ENCODE results near the gene ID3. TPM values are rescaled to one million over a fixed set of nuclear protein-coding genes. Genes with fewer than 3 reads are reported as not detected.

ID3 gene
- total RNA-seq, 1 experiment from 2014 or later, result 92.5 TPM

DNA sequence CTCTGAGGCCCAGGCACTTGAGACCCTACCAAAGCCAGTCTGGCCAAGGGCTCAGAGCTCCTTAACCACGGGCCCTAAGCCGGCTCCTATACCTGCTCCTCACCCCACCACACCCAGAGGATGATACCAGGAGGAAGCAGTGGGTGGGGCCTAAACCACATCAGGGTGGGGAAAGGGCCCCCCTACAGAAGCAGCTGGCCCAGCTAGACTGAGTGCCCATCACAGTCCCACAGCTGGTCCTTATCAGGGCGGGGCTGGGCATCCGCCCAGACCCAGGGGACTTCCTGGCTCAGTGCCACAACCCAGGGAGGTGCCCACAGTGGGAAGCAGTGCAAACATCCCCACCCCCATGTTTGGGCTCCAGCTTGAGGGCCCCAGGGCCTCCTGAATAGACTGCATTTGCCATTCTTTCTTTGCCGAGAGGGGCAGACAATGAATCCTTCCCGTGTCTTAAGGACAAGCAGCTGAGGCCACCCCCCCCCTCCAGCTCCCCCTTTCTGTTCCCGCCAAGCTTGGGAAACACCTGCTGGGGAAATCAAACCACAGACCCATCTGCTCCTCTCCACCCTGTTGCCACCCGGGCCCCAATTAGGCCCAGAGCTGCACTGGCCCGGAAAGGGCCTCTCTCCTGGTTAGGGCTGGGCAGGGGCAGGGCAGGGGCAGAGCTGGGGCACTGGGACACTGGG lies 34.4 kb downstream of the ID3 start:
- Histone ChIP-seq H4K20me1 (ENCODE audit: low read length) (no peaks in the 10 kb centered on the region), H3K4me3 (ENCODE audit: low read length) (no peak overlapping the region), H3K9me2 (replicated peaks; ENCODE audit: low read length) (no peaks in the 10 kb centered on the region), H2AFZ (ENCODE audit: low read length) (no peak overlapping the region), H3K4me2 (ENCODE audit: low read length) (0 out of 2 replicates have a peak overlapping the region, but pooled peaks have one; percentile 1), H3K36me3 (ENCODE audit: low read depth, low read length) (no peaks in the 10 kb centered on the region), H3F3A (ENCODE audit: low read length, unreplicated experiment) (no peaks in the 10 kb centered on the region), H3K9ac (ENCODE audit: low read length) (no peak overlapping the region), H3K27me3 (ENCODE audit: low read length) (no peaks in the 10 kb centered on the region), H3K4me1 (ENCODE audit: insufficient read depth, low read length) (peaks cover 48% of the 10 kb centered on the region), H3K9me3 (ENCODE audit: low read length) (no peaks in the 10 kb centered on the region), H3K79me2 (ENCODE audit: low read length) (peaks cover 8% of the 10 kb centered on the region), H3K27ac (ENCODE audit: low read length) (peak overlapping the region; percentile 51)
- ChIA-PET POLR2A (ENCODE audit: unreplicated experiment) (no interaction called here), CTCF (interaction anchor here (1.1 kb wide), 1 partner anchor 28 kb away, joined by 3 read pairs; no protein-coding TSS in a partner anchor)
- ATAC-seq, result no peak
- intact Hi-C loops (cut with micrococcal nuclease), result no loop called here
- peak; percentile 22 for DNase-seq
- no peak for TF ChIP-seq EZH2phosphoT487 (IDR thresholded peaks at IDR 0.05; ENCODE audit: borderline replicate concordance, low read length)
- BruUV-seq (replicated peaks), result no TSS peak

DNA sequence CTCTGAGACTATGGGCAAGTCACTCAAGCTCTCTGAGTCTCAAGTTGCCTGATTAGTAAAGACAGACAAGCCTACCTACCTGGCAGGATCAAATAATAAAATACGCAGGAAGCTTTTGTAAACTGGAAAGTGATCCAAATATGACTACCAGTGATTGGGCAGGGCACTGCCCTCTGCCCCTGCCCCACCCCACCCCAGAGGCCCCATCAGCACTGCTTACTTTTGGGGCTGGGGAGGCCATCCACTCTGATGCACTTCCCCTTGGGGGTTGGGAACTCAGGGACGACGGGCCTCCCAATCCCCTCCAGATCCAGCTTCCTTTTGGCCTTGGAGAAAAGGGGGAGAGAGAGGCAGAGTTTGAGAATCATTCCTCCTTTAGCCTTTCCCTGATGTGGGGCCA lies 35.1 kb downstream of the ID3 start:
- Histone ChIP-seq H3K79me2 (ENCODE audit: low read length) (peaks cover 3% of the 10 kb centered on the region), H3F3A (ENCODE audit: low read length, unreplicated experiment) (no peaks in the 10 kb centered on the region), H3K27me3 (ENCODE audit: low read length) (no peaks in the 10 kb centered on the region), H4K20me1 (ENCODE audit: low read length) (no peaks in the 10 kb centered on the region), H3K36me3 (ENCODE audit: low read depth, low read length) (no peaks in the 10 kb centered on the region), H3K27ac (ENCODE audit: low read length) (peak overlapping the region; percentile 51), H3K4me2 (ENCODE audit: low read length) (0 out of 2 replicates have a peak overlapping the region, but pooled peaks have one; percentile 1), H3K9me2 (replicated peaks; ENCODE audit: low read length) (no peaks in the 10 kb centered on the region), H2AFZ (ENCODE audit: low read length) (no peak overlapping the region), H3K9me3 (ENCODE audit: low read length) (no peaks in the 10 kb centered on the region), H3K4me1 (ENCODE audit: insufficient read depth, low read length) (peaks cover 41% of the 10 kb centered on the region), H3K4me3 (ENCODE audit: low read length) (no peak overlapping the region), H3K9ac (ENCODE audit: low read length) (no peak overlapping the region)
- ChIA-PET CTCF (interaction anchor here (1.1 kb wide), 1 partner anchor 27 kb away, joined by 3 read pairs; no protein-coding TSS in a partner anchor), POLR2A (ENCODE audit: unreplicated experiment) (no interaction called here)
- TF ChIP-seq EZH2 (IDR thresholded peaks at IDR 0.05; ENCODE audit: low read length, unreplicated experiment) (no peak), EZH2phosphoT487 (IDR thresholded peaks at IDR 0.05; ENCODE audit: borderline replicate concordance, low read length) (no peak)
- TF ChIP-seq, protein P1, sequence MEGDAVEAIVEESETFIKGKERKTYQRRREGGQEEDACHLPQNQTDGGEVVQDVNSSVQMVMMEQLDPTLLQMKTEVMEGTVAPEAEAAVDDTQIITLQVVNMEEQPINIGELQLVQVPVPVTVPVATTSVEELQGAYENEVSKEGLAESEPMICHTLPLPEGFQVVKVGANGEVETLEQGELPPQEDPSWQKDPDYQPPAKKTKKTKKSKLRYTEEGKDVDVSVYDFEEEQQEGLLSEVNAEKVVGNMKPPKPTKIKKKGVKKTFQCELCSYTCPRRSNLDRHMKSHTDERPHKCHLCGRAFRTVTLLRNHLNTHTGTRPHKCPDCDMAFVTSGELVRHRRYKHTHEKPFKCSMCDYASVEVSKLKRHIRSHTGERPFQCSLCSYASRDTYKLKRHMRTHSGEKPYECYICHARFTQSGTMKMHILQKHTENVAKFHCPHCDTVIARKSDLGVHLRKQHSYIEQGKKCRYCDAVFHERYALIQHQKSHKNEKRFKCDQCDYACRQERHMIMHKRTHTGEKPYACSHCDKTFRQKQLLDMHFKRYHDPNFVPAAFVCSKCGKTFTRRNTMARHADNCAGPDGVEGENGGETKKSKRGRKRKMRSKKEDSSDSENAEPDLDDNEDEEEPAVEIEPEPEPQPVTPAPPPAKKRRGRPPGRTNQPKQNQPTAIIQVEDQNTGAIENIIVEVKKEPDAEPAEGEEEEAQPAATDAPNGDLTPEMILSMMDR (conservative IDR thresholded peaks at IDR 0.05; ENCODE audit: low read depth, low read length), result no peak
- no TSS peak for BruUV-seq (replicated peaks)
- DNase-seq (peak; percentile 42), ATAC-seq (peak; percentile 18)
- intact Hi-C loops (cut with micrococcal nuclease), result no loop called here

- CTCF ChIA-PET, result no interaction called here
- no peaks in the 10 kb centered on the region for H3K9me3 ChIP-seq (ENCODE audit: low read length)
- no peaks in the 10 kb centered on the region for H3K27me3 ChIP-seq (ENCODE audit: low read length)
- TF ChIP-seq, protein P1 (conservative IDR thresholded peaks at IDR 0.05; ENCODE audit: low read depth, low read length), result no peak
- no peak for TF ChIP-seq EZH2 (IDR thresholded peaks at IDR 0.05; ENCODE audit: low read length, unreplicated experiment)
- BruUV-seq (replicated peaks), result no TSS peak
- H3K4me1 ChIP-seq (ENCODE audit: insufficient read depth, low read length), result peaks cover 24% of the 10 kb centered on the region
- intact Hi-C loops (cut with micrococcal nuclease), result no loop called here
- no peaks in the 10 kb centered on the region for H3K79me2 ChIP-seq (ENCODE audit: low read length)
- peak; percentile 14 for DNase-seq
- H3K4me2 ChIP-seq (ENCODE audit: low read length), result no peak overlapping the region
- no peaks in the 10 kb centered on the region for H4K20me1 ChIP-seq (ENCODE audit: low read length)
- no peaks in the 10 kb centered on the region for H3F3A ChIP-seq (ENCODE audit: low read length, unreplicated experiment)
- H2AFZ ChIP-seq (ENCODE audit: low read length), result no peak overlapping the region
- no peak overlapping the region for H3K4me3 ChIP-seq (ENCODE audit: low read length)
- H3K9ac ChIP-seq (ENCODE audit: low read length), result no peak overlapping the region
- H3K27ac ChIP-seq (ENCODE audit: low read length), result no peak overlapping the region
- no peak for ATAC-seq
- H3K36me3 ChIP-seq (ENCODE audit: low read depth, low read length), result no peaks in the 10 kb centered on the region
- no peaks in the 10 kb centered on the region for H3K9me2 ChIP-seq (replicated peaks; ENCODE audit: low read length)
- POLR2A ChIA-PET (ENCODE audit: unreplicated experiment), result no interaction called here
Observed at GRCh38 chr1:23522244-23522982, 36.9 kb downstream of the ID3 start.
